T-helper 17 cell (primary cell): ENCODE results near the gene ZNF35. TPM values are rescaled to one million over a fixed set of nuclear protein-coding genes. Genes with fewer than 3 reads are reported as not detected.

Experiments
- ATAC-seq: fragments of 150-1000 bp; cut with Tn5 transposase; 2 replicates; pipeline ENCODE4 v1.10.0; 2021; ENCODE audit warnings: mild to moderate bottlenecking, moderate library complexity
- DNase-seq, 3 donors: peaks; one replicate each; pipeline versions ENCODE4 v3.0.0 to v3.0.0-alpha.2; 2020 to 2021
- H3K9me3 ChIP-seq: one replicate; pipeline ENCODE4 v1.7.0; 2013; ENCODE audit warnings: low read length, mild to moderate bottlenecking; ENCODE audit not compliant: control insufficient read depth, poor library complexity, severe bottlenecking
- H3K27ac Mint-ChIP-seq: one replicate; pipeline ENCODE4 v1.8.0; 2022; ENCODE audit warnings: mild to moderate bottlenecking, moderate library complexity, mixed read lengths
- H3K27me3 Mint-ChIP-seq: one replicate; pipeline ENCODE4 v1.8.0; 2022; ENCODE audit warnings: mixed read lengths
- H3K36me3 Mint-ChIP-seq: one replicate; pipeline ENCODE4 v1.8.0; 2022; ENCODE audit warnings: low read depth, mixed read lengths
- H3K4me1 Mint-ChIP-seq: one replicate; pipeline ENCODE4 v1.8.0; 2022; ENCODE audit warnings: mild to moderate bottlenecking, mixed read lengths
- H3K4me3 Mint-ChIP-seq: one replicate; pipeline ENCODE4 v1.8.0; 2022; ENCODE audit warnings: mild to moderate bottlenecking, moderate library complexity, mixed read lengths
- total RNA-seq, 4 donors: library from RNA in 2 of 4; stranded (reverse) in 2 of 4; gene quantifications; one replicate each; pipeline ENCODE4 v1.2.3 and lab custom pipeline; 2022 to 2026

The ZNF35 gene
- total RNA-seq, result 1 to 10 TPM in 1 of 2 donors, under 1 TPM in 1; 0.62 to 1.6 TPM
- 1.2 to 3.5 reads per million in 2 donors for total RNA-seq (lab: John Stamatoyannopoulos, UW)

GRCh38 chr3:44648564-44649229, at the start of gene ZNF35:
TSS of gene ZNF35 (plus strand) at chr3:44648732. CDS start at chr3:44651068, 2,336 bp downstream.
- no peaks in the 10 kb centered on the region for H3K27me3 Mint-ChIP-seq
- peaks cover 2% of the 10 kb centered on the region for H3K9me3 ChIP-seq
- DNase-seq (no peak), ATAC-seq (peak; percentile 39)
- peaks cover 3% of the 10 kb centered on the region for H3K4me1 Mint-ChIP-seq
- H3K4me3 Mint-ChIP-seq, result peak within 1 kb of the TSS; percentile 84
- peak within 1 kb of the TSS; percentile 44 for H3K27ac Mint-ChIP-seq
- peaks cover 6% of the 10 kb centered on the region for H3K36me3 Mint-ChIP-seq

GRCh38 chr3:44601749-44602148, 46.8 kb upstream of the ZNF35 start:
- H3K9me3 ChIP-seq, result no peaks in the 10 kb centered on the region

GRCh38 chr3:44612678-44613077, 35.9 kb upstream of the ZNF35 start:
- DNase-seq, result no peak
- H3K9me3 ChIP-seq, result no peaks in the 10 kb centered on the region
- Mint-ChIP-seq H3K4me1 (no peaks in the 10 kb centered on the region), H3K4me3 (no peak overlapping the region), H3K36me3 (peaks cover 3% of the 10 kb centered on the region), H3K27me3 (peaks cover 5% of the 10 kb centered on the region), H3K27ac (no peak overlapping the region)
- ATAC-seq, result no peak

More at GRCh38 chr3:44601749-44602148, 46.8 kb upstream of the ZNF35 start:
- H3K27me3 Mint-ChIP-seq, result no peaks in the 10 kb centered on the region
- ATAC-seq, result no peak
- no peak for DNase-seq
- peaks cover 5% of the 10 kb centered on the region for H3K36me3 Mint-ChIP-seq
- H3K4me3 Mint-ChIP-seq, result no peak overlapping the region
- no peaks in the 10 kb centered on the region for H3K4me1 Mint-ChIP-seq
- H3K27ac Mint-ChIP-seq, result no peak overlapping the region

- H3K27me3 Mint-ChIP-seq, result no peaks in the 10 kb centered on the region
- DNase-seq, result peak; percentile 6 to 19 (median 10)
- peaks cover 16% of the 10 kb centered on the region for H3K4me1 Mint-ChIP-seq
- H3K9me3 ChIP-seq, result no peaks in the 10 kb centered on the region
- peaks cover 2% of the 10 kb centered on the region for H3K36me3 Mint-ChIP-seq
- ATAC-seq, result peak; percentile 85
- peak within 1 kb of the TSS; percentile 72 for H3K27ac Mint-ChIP-seq
- peak within 1 kb of the TSS; percentile 90 for H3K4me3 Mint-ChIP-seq
Observed at GRCh38 chr3:44624749-44625480, 23.6 kb upstream of the ZNF35 start, which contains the start of gene ZNF197. TSS of gene ZNF197 (plus strand) at chr3:44625036. CDS start at chr3:44629155, 4,119 bp downstream.

GRCh38 chr3:44628716-44629115, 19.8 kb upstream of the ZNF35 start:
- no peaks in the 10 kb centered on the region for H3K9me3 ChIP-seq
- Mint-ChIP-seq H3K36me3 (peaks cover 12% of the 10 kb centered on the region), H3K4me1 (peaks cover 23% of the 10 kb centered on the region), H3K4me3 (no peak overlapping the region), H3K27ac (no peak overlapping the region), H3K27me3 (no peaks in the 10 kb centered on the region)
- DNase-seq (no peak), ATAC-seq (no peak)

GRCh38 chr3:44632193-44632592, 16.3 kb upstream of the ZNF35 start:
- ATAC-seq, result no peak
- DNase-seq, result no peak
- H3K9me3 ChIP-seq, result no peaks in the 10 kb centered on the region
- peaks cover 16% of the 10 kb centered on the region for H3K36me3 Mint-ChIP-seq
- H3K4me3 Mint-ChIP-seq, result no peak overlapping the region
- H3K27me3 Mint-ChIP-seq, result no peaks in the 10 kb centered on the region
- H3K27ac Mint-ChIP-seq, result no peak overlapping the region
- H3K4me1 Mint-ChIP-seq, result peaks cover 9% of the 10 kb centered on the region

- H3K36me3 Mint-ChIP-seq, result peaks cover 14% of the 10 kb centered on the region
- no peak overlapping the region for H3K27ac Mint-ChIP-seq
- no peak overlapping the region for H3K4me3 Mint-ChIP-seq
- no peaks in the 10 kb centered on the region for H3K27me3 Mint-ChIP-seq
- DNase-seq (no peak), ATAC-seq (no peak)
- H3K4me1 Mint-ChIP-seq, result no peaks in the 10 kb centered on the region
- peaks cover 36% of the 10 kb centered on the region for H3K9me3 ChIP-seq
Observed at GRCh38 chr3:44642337-44642736, 6.2 kb upstream of the ZNF35 start.

GRCh38 chr3:44643024-44643423, 5.5 kb upstream of the ZNF35 start:
- Mint-ChIP-seq H3K36me3 (peaks cover 8% of the 10 kb centered on the region), H3K27ac (no peak overlapping the region), H3K27me3 (no peaks in the 10 kb centered on the region), H3K4me3 (no peak overlapping the region), H3K4me1 (no peaks in the 10 kb centered on the region)
- DNase-seq (no peak), ATAC-seq (no peak)
- peaks cover 32% of the 10 kb centered on the region for H3K9me3 ChIP-seq

- no peak overlapping the region for H3K4me3 Mint-ChIP-seq
- peaks cover 11% of the 10 kb centered on the region for H3K9me3 ChIP-seq
- no peaks in the 10 kb centered on the region for H3K27me3 Mint-ChIP-seq
- no peak for DNase-seq
- ATAC-seq, result no peak
- H3K27ac Mint-ChIP-seq, result peak overlapping the region; percentile 44
- H3K36me3 Mint-ChIP-seq, result peaks cover 6% of the 10 kb centered on the region
- peaks cover 3% of the 10 kb centered on the region for H3K4me1 Mint-ChIP-seq
Observed at GRCh38 chr3:44647771-44648170, 761 bp upstream of the ZNF35 start.

- Mint-ChIP-seq H3K4me3 (no peak overlapping the region), H3K36me3 (peaks cover 6% of the 10 kb centered on the region)
Observed at GRCh38 chr3:44649709-44650108, 1.2 kb downstream of the ZNF35 start.

GRCh38 chr3:44654039-44654438, 5.5 kb downstream of the ZNF35 start:
- H3K27me3 Mint-ChIP-seq, result no peaks in the 10 kb centered on the region
- DNase-seq (no peak), ATAC-seq (no peak)
- peaks cover 3% of the 10 kb centered on the region for H3K4me1 Mint-ChIP-seq
- peaks cover 11% of the 10 kb centered on the region for H3K9me3 ChIP-seq
- peaks cover 15% of the 10 kb centered on the region for H3K36me3 Mint-ChIP-seq
- no peak overlapping the region for H3K27ac Mint-ChIP-seq
- H3K4me3 Mint-ChIP-seq, result no peak overlapping the region

More at GRCh38 chr3:44649709-44650108, 1.2 kb downstream of the ZNF35 start:
- peaks cover 2% of the 10 kb centered on the region for H3K9me3 ChIP-seq
- no peak for DNase-seq
- no peaks in the 10 kb centered on the region for H3K27me3 Mint-ChIP-seq
- H3K27ac Mint-ChIP-seq, result no peak overlapping the region
- ATAC-seq, result no peak
- H3K4me1 Mint-ChIP-seq, result peaks cover 3% of the 10 kb centered on the region

GRCh38 chr3:44659015-44659414, 10.5 kb downstream of the ZNF35 start:
- no peaks in the 10 kb centered on the region for H3K4me1 Mint-ChIP-seq
- peaks cover 10% of the 10 kb centered on the region for H3K36me3 Mint-ChIP-seq
- no peak for ATAC-seq
- H3K4me3 Mint-ChIP-seq, result no peak overlapping the region
- H3K27me3 Mint-ChIP-seq, result no peaks in the 10 kb centered on the region
- peaks cover 18% of the 10 kb centered on the region for H3K9me3 ChIP-seq
- no peak for DNase-seq
- no peak overlapping the region for H3K27ac Mint-ChIP-seq

- Mint-ChIP-seq H3K27me3 (no peaks in the 10 kb centered on the region), H3K4me1 (no peaks in the 10 kb centered on the region), H3K27ac (no peak overlapping the region), H3K4me3 (no peak overlapping the region), H3K36me3 (peaks cover 10% of the 10 kb centered on the region)
- DNase-seq, result no peak
- peaks cover 21% of the 10 kb centered on the region for H3K9me3 ChIP-seq
- no peak for ATAC-seq
Observed at GRCh38 chr3:44659434-44659833, 10.9 kb downstream of the ZNF35 start.
